CD4-positive, alpha-beta T cell treated with Interleukin-6 at 100 ng/mL for 8 hours (primary cell): Measurements from ENCODE around the gene MT1H.
"Not testable (repeated sequence)": the region's sequence is repeated elsewhere in the genome, so short reads cannot be mapped to it uniquely, and the experiment has no call there.

Experiments
- DNase-seq: peaks from one replicate; pipeline ENCODE4 v3.0.0-alpha.2; 2020; ENCODE audit warnings: mixed read lengths, low spot score

Gene MT1H

GRCh38 chr16:56684926-56685590 is 15.4 kb downstream of the MT1H start:
- DNase-seq: no peak

GRCh38 chr16:56686758-56687157 is 17.1 kb downstream of the MT1H start:
- no peak for DNase-seq

- no peak for DNase-seq
Observed at GRCh38 chr16:56688762-56689161, 19.1 kb downstream of the MT1H start.

- DNase-seq: no peak
Observed at GRCh38 chr16:56689171-56689570, 19.6 kb downstream of the MT1H start.

GRCh38 chr16:56690420-56691122 is 21.0 kb downstream of the MT1H start:
- DNase-seq: no peak

GRCh38 chr16:56691885-56692284 is 22.3 kb downstream of the MT1H start:
- no peak for DNase-seq

GRCh38 chr16:56695246-56695645 is 25.6 kb downstream of the MT1H start:
- no peak for DNase-seq

- no peak for DNase-seq
Observed at GRCh38 chr16:56697456-56698155, 28.0 kb downstream of the MT1H start.

- DNase-seq: no peak
Observed at GRCh38 chr16:56700195-56700594, 30.6 kb downstream of the MT1H start.

GRCh38 chr16:56700631-56701030 is 31.0 kb downstream of the MT1H start:
- DNase-seq: no peak

GRCh38 chr16:56701534-56701933 is 31.9 kb downstream of the MT1H start:
- no peak for DNase-seq

GRCh38 chr16:56702836-56703235 is 33.2 kb downstream of the MT1H start:
- DNase-seq: no peak

GRCh38 chr16:56708525-56709442 is 39.2 kb downstream of the MT1H start:
- DNase-seq: peak; percentile 53

- no peak for DNase-seq
Observed at GRCh38 chr16:56709443-56710040, 39.9 kb downstream of the MT1H start.

GRCh38 chr16:56710181-56710737 is 40.6 kb downstream of the MT1H start:
- no peak for DNase-seq

GRCh38 chr16:56711862-56712261 is 42.2 kb downstream of the MT1H start:
- no peak for DNase-seq

GRCh38 chr16:56713794-56714193 is 44.2 kb downstream of the MT1H start:
- DNase-seq: no peak

GRCh38 chr16:56715126-56715525 is 45.5 kb downstream of the MT1H start:
- no peak for DNase-seq

GRCh38 chr16:56716761-56717160 is 47.1 kb downstream of the MT1H start:
- no peak for DNase-seq

GRCh38 chr16:56717532-56717931 is 47.9 kb downstream of the MT1H start:
- DNase-seq: not testable (repeated sequence)
